Skeletal muscle satellite cell (primary cell): ENCODE measurements around the gene COQ2.
A peak's percentile ranks its signal among the peaks of the same experiment; 100 is the strongest.
"Not testable (repeated sequence)": the region's sequence is repeated elsewhere in the genome, so short reads cannot be mapped to it uniquely, and the experiment has no call there.

Experiments used
- H3K27me3 ChIP-seq: 2 replicates; pipeline ENCODE4 v1.7.0; 2013; ENCODE audit warnings: low read length; ENCODE audit not compliant: control insufficient read depth, insufficient read depth
- H3K36me3 ChIP-seq: 2 replicates; pipeline ENCODE4 v1.7.0; 2013; ENCODE audit warnings: mild to moderate bottlenecking, control low read depth, low read length; ENCODE audit not compliant: insufficient read depth
- H3K4me1 ChIP-seq: 2 replicates; pipeline ENCODE4 v1.7.0; 2013; ENCODE audit warnings: low read length; ENCODE audit not compliant: control insufficient read depth, insufficient read depth
- H3K4me2 ChIP-seq: 2 replicates; pipeline ENCODE4 v1.7.0; 2013; ENCODE audit warnings: mild to moderate bottlenecking, low read length
- H3K4me3 ChIP-seq: 2 replicates; pipeline ENCODE4 v1.7.0; 2013; ENCODE audit warnings: low read length
- H3K9ac ChIP-seq: 2 replicates; pipeline ENCODE4 v1.7.0; 2013; ENCODE audit warnings: mild to moderate bottlenecking, low read depth, low read length, moderate library complexity
- H3K9me3 ChIP-seq: replicated peaks from 2 replicates; pipeline ENCODE4 v1.7.0; 2013; ENCODE audit warnings: mild to moderate bottlenecking, control low read depth, low read length

COQ2 gene

GRCh38 chr4:83281307-83281706 lies 3.3 kb downstream of the COQ2 start:
- Histone ChIP-seq H3K9ac (no peak overlapping the region), H3K36me3 (peaks cover 7% of the 10 kb centered on the region), H3K9me3 (no peaks in the 10 kb centered on the region), H3K27me3 (no peaks in the 10 kb centered on the region), H3K4me3 (no peak overlapping the region), H3K4me1 (peaks cover 11% of the 10 kb centered on the region), H3K4me2 (no peak overlapping the region)

GRCh38 chr4:83276299-83277040 lies 8.1 kb downstream of the COQ2 start:
- H3K4me2 ChIP-seq, result no peak overlapping the region
- H3K27me3 ChIP-seq, result no peaks in the 10 kb centered on the region
- no peaks in the 10 kb centered on the region for H3K9me3 ChIP-seq
- H3K4me1 ChIP-seq, result no peaks in the 10 kb centered on the region
- no peak overlapping the region for H3K9ac ChIP-seq
- H3K4me3 ChIP-seq, result no peak overlapping the region
- H3K36me3 ChIP-seq, result peaks cover 7% of the 10 kb centered on the region

GRCh38 chr4:83273926-83274325 lies 10.7 kb downstream of the COQ2 start:
- H3K4me1 ChIP-seq, H3K27me3 ChIP-seq, H3K4me3 ChIP-seq, H3K4me2 ChIP-seq, H3K9ac ChIP-seq, H3K9me3 ChIP-seq, H3K36me3 ChIP-seq: not testable (repeated sequence)

GRCh38 chr4:83272900-83273299 lies 11.7 kb downstream of the COQ2 start:
- Histone ChIP-seq H3K4me3 (no peak overlapping the region), H3K4me1 (peaks cover 10% of the 10 kb centered on the region), H3K4me2 (no peak overlapping the region), H3K27me3 (no peaks in the 10 kb centered on the region), H3K9ac (no peak overlapping the region), H3K36me3 (peaks cover 7% of the 10 kb centered on the region), H3K9me3 (no peaks in the 10 kb centered on the region)

GRCh38 chr4:83269256-83269655 lies 15.3 kb downstream of the COQ2 start:
- no peak overlapping the region for H3K4me3 ChIP-seq
- H3K4me2 ChIP-seq, result no peak overlapping the region
- H3K4me1 ChIP-seq, result peaks cover 19% of the 10 kb centered on the region
- H3K9ac ChIP-seq, result no peak overlapping the region
- no peaks in the 10 kb centered on the region for H3K9me3 ChIP-seq
- peaks cover 7% of the 10 kb centered on the region for H3K36me3 ChIP-seq
- no peaks in the 10 kb centered on the region for H3K27me3 ChIP-seq

- Histone ChIP-seq H3K36me3 (peaks cover 7% of the 10 kb centered on the region), H3K4me3 (no peak overlapping the region), H3K9me3 (no peaks in the 10 kb centered on the region), H3K4me1 (peaks cover 19% of the 10 kb centered on the region), H3K9ac (no peak overlapping the region), H3K4me2 (no peak overlapping the region), H3K27me3 (no peaks in the 10 kb centered on the region)
These were observed 16.1 kb downstream of the COQ2 start for GRCh38 chr4:83268491-83268890.

- Histone ChIP-seq H3K4me3 (no peak overlapping the region), H3K9me3 (no peaks in the 10 kb centered on the region), H3K36me3 (peaks cover 7% of the 10 kb centered on the region), H3K4me1 (peaks cover 19% of the 10 kb centered on the region), H3K9ac (no peak overlapping the region), H3K4me2 (no peak overlapping the region), H3K27me3 (no peaks in the 10 kb centered on the region)
These were observed 16.6 kb downstream of the COQ2 start for GRCh38 chr4:83267830-83268475.

- H3K4me3 ChIP-seq, result no peak overlapping the region
- H3K4me1 ChIP-seq, result peaks cover 19% of the 10 kb centered on the region
- H3K4me2 ChIP-seq, result peak overlapping the region; percentile 14
- H3K9me3 ChIP-seq, result no peaks in the 10 kb centered on the region
- H3K36me3 ChIP-seq, result peaks cover 7% of the 10 kb centered on the region
- no peaks in the 10 kb centered on the region for H3K27me3 ChIP-seq
- H3K9ac ChIP-seq, result no peak overlapping the region
These were observed 17.3 kb downstream of the COQ2 start for GRCh38 chr4:83267121-83267829.

GRCh38 chr4:83266689-83267088 lies 17.9 kb downstream of the COQ2 start:
- peak overlapping the region; percentile 14 for H3K4me2 ChIP-seq
- peaks cover 7% of the 10 kb centered on the region for H3K36me3 ChIP-seq
- peaks cover 19% of the 10 kb centered on the region for H3K4me1 ChIP-seq
- H3K4me3 ChIP-seq, result no peak overlapping the region
- no peaks in the 10 kb centered on the region for H3K27me3 ChIP-seq
- H3K9me3 ChIP-seq, result no peaks in the 10 kb centered on the region
- no peak overlapping the region for H3K9ac ChIP-seq

GRCh38 chr4:83263106-83263505 lies 21.5 kb downstream of the COQ2 start:
- Histone ChIP-seq H3K4me2 (no peak overlapping the region), H3K4me3 (no peak overlapping the region), H3K36me3 (no peaks in the 10 kb centered on the region), H3K9ac (no peak overlapping the region), H3K4me1 (peaks cover 25% of the 10 kb centered on the region), H3K9me3 (no peaks in the 10 kb centered on the region), H3K27me3 (no peaks in the 10 kb centered on the region)

- Histone ChIP-seq H3K4me3 (no peak overlapping the region), H3K9ac (no peak overlapping the region), H3K9me3 (no peaks in the 10 kb centered on the region), H3K4me1 (peaks cover 25% of the 10 kb centered on the region), H3K4me2 (no peak overlapping the region), H3K27me3 (no peaks in the 10 kb centered on the region), H3K36me3 (no peaks in the 10 kb centered on the region)
These were observed 21.9 kb downstream of the COQ2 start for GRCh38 chr4:83262682-83263081.
